DMS 273 (cell line): ENCODE results near the gene BRAT1.
"Not testable (repeated sequence)": the region's sequence is repeated elsewhere in the genome, so short reads cannot be mapped to it uniquely, and the experiment has no call there.

ENCODE experiments used
- DNase-seq: peaks from one replicate; lab custom pipeline; 2025; ENCODE audit not compliant: unreplicated experiment; lab: John Stamatoyannopoulos, UW

BRAT1 gene

GRCh38 chr7:2539031-2539911 lies 16.1 kb downstream of the BRAT1 start:
- no peak for DNase-seq

DNA sequence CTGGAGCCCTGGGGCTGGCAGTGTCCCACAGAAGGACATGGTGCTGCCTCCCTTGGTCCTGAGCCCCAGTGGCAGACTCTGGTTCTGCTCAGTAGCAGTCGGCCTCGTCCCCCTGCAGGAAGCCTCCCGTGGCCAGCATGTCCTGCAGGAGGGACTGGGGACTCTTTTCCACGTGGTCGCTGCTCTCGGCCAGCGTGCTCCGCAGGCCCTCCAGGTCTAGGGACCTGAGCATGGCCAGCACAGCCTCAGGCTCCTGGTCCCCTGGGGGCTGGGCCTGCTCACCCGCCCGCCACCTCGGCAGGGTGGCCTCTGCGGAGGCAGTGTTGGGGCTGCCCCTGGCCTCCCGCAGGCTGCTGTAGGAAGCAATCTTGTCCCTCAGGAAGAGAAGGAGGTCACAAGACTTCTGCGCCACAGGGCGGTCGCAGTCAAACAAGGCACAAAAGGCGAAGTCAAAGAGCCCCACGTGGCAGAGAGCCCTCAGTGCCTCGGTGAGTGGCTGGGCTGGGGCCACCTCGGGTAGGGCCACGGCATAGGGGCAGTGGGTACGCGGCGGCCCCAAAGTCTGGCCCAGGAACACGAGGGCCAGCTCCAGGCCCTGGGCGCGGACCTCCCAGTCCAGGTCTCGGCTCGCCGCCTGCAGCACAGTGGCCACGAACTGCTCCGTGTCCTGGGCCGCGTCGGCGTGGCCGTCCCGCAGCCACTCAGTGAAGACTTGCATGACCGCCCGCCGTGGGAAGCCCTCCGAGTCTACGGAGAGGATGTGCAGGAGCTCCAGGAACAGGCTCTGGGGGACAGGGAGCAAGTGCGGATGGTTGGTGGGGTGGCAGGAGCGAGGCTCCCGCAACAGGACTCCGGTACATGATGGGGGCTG lies 17.1 kb downstream of the BRAT1 start:
- DNase-seq, result no peak

GRCh38 chr7:2535872-2536627 lies 19.3 kb downstream of the BRAT1 start:
- not testable (repeated sequence) for DNase-seq

DNA sequence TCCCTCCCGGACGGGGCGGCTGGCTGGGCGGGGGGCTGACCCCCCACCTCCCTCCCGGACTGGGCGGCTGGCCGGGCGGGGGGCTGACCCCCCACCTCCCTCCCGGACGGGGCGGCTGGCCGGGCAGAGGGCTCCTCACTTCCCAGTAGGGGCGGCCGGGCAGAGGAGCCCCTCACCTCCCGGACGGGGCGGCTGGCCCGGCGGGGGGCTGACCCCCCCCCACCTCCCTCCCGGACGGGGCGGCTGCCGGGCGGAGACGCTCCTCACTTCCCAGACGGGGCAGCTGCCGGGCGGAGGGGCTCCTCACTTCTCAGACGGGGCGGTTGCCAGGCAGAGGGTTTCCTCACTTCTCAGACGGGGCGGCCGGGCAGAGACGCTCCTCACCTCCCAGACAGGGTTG lies 21.1 kb downstream of the BRAT1 start:
- DNase-seq, result not testable (repeated sequence)

- DNase-seq, result not testable (repeated sequence)
Measured at GRCh38 chr7:2533566-2533965, 21.8 kb downstream of the BRAT1 start.

DNA sequence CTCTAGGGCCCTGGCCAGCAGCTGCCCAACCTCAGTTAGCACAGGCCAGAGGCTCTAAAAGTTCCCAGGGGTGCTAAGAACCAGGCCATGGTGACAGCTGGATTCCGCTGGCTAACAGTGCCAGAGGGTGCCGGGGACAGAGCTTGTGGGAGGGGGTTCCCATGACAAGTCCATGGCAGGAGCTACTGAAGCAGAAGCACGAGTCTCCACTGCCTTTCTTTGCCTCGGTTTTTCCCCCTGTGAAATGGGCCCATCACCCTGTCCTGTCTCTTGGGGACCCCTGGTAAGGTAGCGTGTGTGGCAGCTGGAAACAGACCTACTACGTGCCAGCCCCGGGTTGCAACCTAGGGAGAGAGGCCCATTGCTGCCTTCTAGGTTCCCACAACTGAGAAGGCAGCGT lies 22.5 kb downstream of the BRAT1 start:
- not testable (repeated sequence) for DNase-seq

GRCh38 chr7:2532199-2532772 lies 23.0 kb downstream of the BRAT1 start:
- DNase-seq, result not testable (repeated sequence)

DNA sequence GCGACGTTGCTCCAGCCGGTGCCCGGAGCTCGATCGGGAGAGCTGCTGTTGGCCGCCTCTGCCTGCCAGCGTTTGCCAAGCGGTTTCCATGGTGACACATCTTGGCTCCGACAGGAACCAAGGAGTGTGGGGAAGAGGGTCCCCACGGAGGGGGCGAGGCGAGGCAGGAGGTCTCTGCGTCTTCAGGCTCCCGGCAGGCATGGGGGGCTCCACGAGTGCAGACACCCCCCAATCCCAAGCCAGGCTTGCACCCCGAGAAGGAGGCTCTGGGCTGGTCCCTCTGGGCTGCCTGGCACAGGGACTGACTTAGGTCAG lies 23.6 kb downstream of the BRAT1 start:
- not testable (repeated sequence) for DNase-seq

DNA sequence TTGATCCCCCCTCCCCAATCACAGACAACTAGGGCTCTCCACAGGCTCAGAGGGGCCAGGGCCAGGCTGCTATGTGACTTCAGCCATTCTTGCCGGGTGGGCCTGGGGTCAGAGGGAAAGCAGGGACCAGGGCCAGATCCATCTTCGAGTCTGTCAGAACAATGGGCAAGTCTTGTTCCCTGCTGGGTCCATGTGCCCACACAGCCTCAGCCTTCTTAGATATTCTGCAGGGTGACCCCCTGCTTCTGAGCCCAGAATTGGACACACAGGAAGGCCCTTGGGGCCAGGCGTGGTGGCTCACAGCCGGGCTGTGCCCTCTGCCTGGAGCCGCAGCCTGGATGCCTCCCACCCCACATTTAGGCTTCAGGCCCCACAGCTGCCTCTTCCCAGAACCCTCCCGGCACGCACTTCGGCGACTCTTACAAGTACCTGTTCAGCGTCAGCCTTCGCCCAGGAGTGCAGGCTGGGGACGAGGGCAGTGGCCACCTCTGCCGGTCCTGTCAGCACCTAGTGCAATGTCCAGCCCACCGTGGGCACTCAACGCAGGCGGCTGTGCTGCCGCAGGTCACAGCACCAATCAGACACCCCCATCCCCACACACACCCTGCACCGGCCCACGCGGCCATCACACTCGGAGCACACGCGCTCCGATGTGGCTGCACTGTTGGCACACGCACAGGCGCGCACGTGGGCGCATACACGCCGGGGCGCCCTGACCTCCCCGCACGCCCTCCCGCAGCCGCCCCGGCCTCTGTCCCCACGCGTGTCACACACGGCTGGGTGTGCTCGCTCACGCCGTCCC lies 24.1 kb downstream of the BRAT1 start:
- not testable (repeated sequence) for DNase-seq

GRCh38 chr7:2530071-2530987 lies 25.0 kb downstream of the BRAT1 start:
- no peak for DNase-seq

DNA sequence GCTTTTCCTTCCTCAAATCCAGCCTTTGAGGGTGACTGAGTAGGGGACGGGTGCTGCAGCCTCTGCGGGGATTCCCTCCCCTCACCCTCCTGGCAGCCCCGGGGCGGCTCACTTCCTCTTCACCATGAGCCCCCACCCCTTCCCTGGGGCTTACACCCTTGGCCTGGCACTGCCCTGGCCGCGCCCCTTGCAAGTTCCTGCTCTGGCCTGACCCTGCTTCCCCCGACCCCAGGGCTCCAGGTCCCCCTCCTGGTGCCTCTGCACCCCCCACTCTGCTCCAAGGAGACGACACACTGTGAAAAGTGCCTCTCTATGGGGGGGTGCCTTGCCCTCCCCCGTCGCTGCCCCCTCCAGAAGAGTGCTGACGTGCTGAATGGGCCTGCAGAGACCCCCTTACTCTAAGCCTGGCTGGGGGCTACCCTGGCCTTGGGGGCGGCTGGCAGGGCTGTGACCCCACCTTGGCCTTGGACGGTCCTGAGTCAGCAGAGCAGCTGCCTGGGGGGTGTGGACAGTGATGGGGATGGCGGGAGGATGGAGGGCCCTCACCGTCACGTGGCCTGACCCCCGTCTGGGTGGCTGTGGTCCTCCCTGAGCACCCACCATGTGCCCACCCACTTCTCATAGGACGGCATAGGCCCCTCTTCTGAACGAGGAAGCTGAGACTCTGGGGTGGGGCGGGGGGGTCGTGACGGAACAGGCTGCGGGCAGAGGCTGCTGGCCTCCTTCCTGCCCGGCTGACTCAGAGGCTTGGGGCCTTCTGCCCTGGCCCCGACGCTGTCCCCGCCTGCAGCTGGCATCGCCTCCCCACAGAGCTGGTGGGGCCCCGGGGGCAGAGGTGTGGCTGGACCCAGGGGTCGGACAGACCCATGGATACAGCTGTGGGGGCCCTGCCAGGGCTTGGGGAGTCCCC lies 25.9 kb downstream of the BRAT1 start:
- no peak for DNase-seq

DNA sequence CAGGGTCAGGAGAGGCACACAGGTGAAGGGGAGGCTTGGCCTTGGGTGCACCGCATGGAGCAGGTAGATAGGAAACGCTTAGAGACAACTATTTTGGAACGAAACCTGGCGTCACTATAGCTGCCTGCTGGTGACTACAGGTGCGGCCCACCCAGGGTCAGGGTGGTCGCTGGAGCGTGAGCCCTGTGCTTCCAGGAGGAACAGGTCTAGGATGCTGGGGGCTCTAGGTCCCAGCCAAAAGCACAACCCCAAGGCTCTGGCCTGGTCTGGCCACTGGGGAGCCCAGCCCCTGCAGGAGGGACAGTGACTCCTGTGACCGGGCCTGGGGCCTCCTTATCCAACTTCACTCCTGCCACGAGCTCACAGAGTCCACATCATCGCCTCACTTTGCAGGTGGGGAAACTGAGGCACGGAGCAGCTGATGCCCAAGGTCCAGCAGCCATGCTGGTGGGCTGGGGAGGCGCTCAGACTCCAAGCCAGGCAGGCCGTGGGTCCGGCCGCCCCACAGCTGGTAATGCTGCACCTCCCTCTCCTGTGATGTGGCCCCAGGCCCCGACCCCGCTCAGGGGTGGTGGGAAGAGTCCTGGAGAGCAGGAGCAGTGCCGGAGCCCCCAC lies 26.7 kb downstream of the BRAT1 start:
- no peak for DNase-seq

- DNase-seq, result peak; percentile 52
Measured at GRCh38 chr7:2527505-2528467, 27.5 kb downstream of the BRAT1 start.

DNA sequence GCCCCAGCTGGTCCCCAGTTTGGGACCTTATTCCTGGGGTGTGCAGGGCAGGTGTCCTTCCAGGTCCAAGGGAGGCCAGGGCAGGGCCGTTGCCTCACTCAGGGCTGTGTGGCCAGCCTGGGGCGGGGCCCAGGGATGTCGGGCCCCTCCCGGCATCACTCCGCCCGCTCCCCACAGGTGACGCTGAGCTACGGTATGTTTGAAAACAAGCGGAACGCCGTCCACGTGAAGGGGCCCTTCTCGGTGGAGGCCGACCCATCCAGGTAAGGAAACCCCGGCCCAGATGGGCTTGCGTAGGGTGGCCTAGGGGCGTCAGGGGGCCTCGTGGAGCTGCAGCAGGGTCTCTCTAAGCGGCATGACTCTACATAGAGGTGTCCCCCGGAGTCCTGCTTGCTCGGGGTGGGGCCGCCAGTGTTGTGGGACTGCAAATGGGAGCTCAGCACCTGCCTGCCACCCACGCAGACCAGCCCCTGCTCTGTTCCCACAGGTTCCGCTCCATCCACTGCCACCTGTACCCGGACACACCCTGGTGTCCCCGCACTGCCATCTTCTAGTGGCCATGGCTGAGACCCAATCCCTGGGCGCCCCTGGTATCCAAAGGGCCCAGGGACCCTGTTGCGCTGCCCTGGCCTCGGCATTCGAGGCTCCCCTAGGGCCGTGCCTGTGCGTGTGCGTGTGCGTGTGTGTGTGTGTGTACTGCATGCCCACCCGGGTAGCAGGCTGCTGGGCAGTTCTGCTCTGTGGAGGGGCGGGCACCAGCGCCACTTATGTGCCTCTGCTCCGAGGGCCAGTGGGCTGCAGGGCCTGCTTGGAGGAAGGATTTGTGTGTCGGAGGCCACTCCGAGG lies 28.4 kb downstream of the BRAT1 start:
- no peak for DNase-seq
